Measurements from ENCODE around the gene NOS1. TPM values are rescaled to one million over a fixed set of nuclear protein-coding genes. Genes with fewer than 3 reads are reported as not detected.

Gene NOS1
- total and polyA plus RNA-seq, 11 donors = 0.01 to 0.40 (median 0.10) TPM; not detected in 1

GRCh38 chr12:117333331-117333881, 28.0 kb downstream of the NOS1 start:
- peaks cover 0 to 58% (median 12%) of the 10 kb centered on the region in 9 donors for H3K27me3 ChIP-seq
- peaks cover 0 to 6% (median 0%) of the 10 kb centered on the region in 12 donors for H3K4me1 ChIP-seq
- H3K9me3 ChIP-seq = no peaks in the 10 kb centered on the region
- ATAC-seq = no peak
- 30 to 53% (median 35%) methylated on average over 8 to 13 of the region's 13 CpGs for WGBS, 4 donors
- no peak overlapping the region for H3K4me3 ChIP-seq
- intact Hi-C loops (cut with DNase I) = no loop called here
- no peak for DNase-seq
- H3K27ac ChIP-seq = no peak overlapping the region
- H3K36me3 ChIP-seq = no peaks in the 10 kb centered on the region
- no peak for TF ChIP-seq POLR2A (IDR thresholded peaks at IDR 0.05)
- TF ChIP-seq, protein P1, sequence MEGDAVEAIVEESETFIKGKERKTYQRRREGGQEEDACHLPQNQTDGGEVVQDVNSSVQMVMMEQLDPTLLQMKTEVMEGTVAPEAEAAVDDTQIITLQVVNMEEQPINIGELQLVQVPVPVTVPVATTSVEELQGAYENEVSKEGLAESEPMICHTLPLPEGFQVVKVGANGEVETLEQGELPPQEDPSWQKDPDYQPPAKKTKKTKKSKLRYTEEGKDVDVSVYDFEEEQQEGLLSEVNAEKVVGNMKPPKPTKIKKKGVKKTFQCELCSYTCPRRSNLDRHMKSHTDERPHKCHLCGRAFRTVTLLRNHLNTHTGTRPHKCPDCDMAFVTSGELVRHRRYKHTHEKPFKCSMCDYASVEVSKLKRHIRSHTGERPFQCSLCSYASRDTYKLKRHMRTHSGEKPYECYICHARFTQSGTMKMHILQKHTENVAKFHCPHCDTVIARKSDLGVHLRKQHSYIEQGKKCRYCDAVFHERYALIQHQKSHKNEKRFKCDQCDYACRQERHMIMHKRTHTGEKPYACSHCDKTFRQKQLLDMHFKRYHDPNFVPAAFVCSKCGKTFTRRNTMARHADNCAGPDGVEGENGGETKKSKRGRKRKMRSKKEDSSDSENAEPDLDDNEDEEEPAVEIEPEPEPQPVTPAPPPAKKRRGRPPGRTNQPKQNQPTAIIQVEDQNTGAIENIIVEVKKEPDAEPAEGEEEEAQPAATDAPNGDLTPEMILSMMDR (IDR thresholded peaks at IDR 0.05) = no peak

- Histone ChIP-seq H3K9me3 (no peaks in the 10 kb centered on the region), H3K4me1 (peaks cover 0 to 6% (median 0%) of the 10 kb centered on the region in 12 donors), H3K27ac (no peak overlapping the region), H3K36me3 (no peaks in the 10 kb centered on the region), H3K4me3 (no peak overlapping the region), H3K27me3 (peaks cover 0 to 60% (median 14%) of the 10 kb centered on the region in 9 donors)
- no peak for DNase-seq
- no peak for ATAC-seq
- TF ChIP-seq POLR2A (IDR thresholded peaks at IDR 0.05) = no peak
- TF ChIP-seq, protein P1 (IDR thresholded peaks at IDR 0.05) = no peak
- intact Hi-C loops (cut with DNase I) = no loop called here
- WGBS, 4 donors = 59 to 63% (median 61%) methylated on average over 5 of the region's 5 CpGs
Observed at GRCh38 chr12:117331691-117332090, 29.7 kb downstream of the NOS1 start.

GRCh38 chr12:117330441-117331113, 30.8 kb downstream of the NOS1 start:
- no peak for ATAC-seq
- DNase-seq = no peak
- no peak for TF ChIP-seq POLR2A (IDR thresholded peaks at IDR 0.05)
- TF ChIP-seq, protein P1 (IDR thresholded peaks at IDR 0.05) = no peak
- Histone ChIP-seq H3K36me3 (no peaks in the 10 kb centered on the region), H3K4me3 (no peak overlapping the region), H3K4me1 (peaks cover 0 to 6% (median 0%) of the 10 kb centered on the region in 12 donors), H3K9me3 (no peaks in the 10 kb centered on the region), H3K27me3 (peaks cover 0 to 59% (median 14%) of the 10 kb centered on the region in 9 donors), H3K27ac (no peak overlapping the region)
- 89 to 94% (median 90%) methylated on average over 16 to 27 of the region's 27 CpGs for WGBS, 4 donors
- intact Hi-C loops (cut with DNase I) = no loop called here

DNA sequence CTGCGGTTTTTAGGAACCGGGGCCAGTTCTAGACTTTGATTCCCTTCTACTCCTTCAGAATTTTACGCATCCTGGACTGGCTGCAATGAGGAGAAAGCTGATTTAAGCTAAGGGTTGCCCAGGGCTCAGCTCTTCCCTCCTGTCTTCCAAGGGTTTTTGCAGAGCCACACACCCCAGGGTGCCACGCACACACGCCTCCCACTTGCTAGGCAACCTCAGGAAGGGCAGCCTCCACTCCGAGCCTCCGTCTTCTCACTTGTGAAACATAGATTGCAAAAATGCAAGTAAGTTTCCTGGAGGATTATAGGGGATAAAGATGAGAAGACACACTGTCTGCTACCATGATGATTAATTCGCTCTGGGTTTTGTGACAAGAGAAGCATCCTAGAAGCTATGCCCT, 31.7 kb downstream of the NOS1 start:
- 77 to 90% (median 80%) methylated on average over 8 of the region's 8 CpGs for whole genome bisulfite sequencing, 4 donors
- intact Hi-C loops (cut with DNase I) = no loop called here
- peaks cover 0 to 60% (median 9%) of the 10 kb centered on the region in 9 donors for H3K27me3 ChIP-seq
- no peak overlapping the region for H3K4me3 ChIP-seq
- H3K9me3 ChIP-seq = no peaks in the 10 kb centered on the region
- H3K4me1 ChIP-seq = peaks cover 0 to 6% (median 0%) of the 10 kb centered on the region in 12 donors
- no peak overlapping the region for H3K27ac ChIP-seq
- H3K36me3 ChIP-seq = no peaks in the 10 kb centered on the region
- DNase-seq (no peak), ATAC-seq (no peak)
- TF ChIP-seq POLR2A (IDR thresholded peaks at IDR 0.05) = no peak
- TF ChIP-seq, protein P1 (IDR thresholded peaks at IDR 0.05) = no peak
